GM18519 (cell line): ENCODE data around the gene FSIP1.

Experiments
- ATAC-seq: cut with Tn5 transposase; IDR thresholded peaks from one replicate; pipeline ENCODE4 v1.9.1; 2021; ENCODE audit warnings: mild to moderate bottlenecking, moderate library complexity; ENCODE audit not compliant: unreplicated experiment, low FRiP score

The FSIP1 gene

DNA sequence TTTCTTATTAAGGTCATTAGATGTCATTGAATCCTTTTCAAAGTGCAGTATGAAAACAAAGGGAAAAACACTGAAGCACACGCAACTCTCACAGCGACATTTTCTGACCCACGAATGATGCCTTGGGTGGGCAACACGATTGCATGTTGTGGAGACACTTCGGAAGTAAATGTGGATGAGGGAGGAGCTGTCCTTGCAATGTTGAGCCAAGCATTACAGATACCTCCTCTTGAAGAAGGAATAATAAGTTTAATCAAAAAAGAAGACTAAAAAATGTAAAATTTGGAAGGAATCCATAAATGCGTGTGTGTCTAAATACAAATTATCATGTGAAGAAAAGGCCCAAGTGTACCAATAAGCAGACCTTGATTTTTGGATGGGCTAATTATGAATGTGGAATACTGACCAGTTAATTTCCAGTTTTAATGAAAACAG, 184.9 kb downstream of the FSIP1 start:
- no peak for ATAC-seq

DNA sequence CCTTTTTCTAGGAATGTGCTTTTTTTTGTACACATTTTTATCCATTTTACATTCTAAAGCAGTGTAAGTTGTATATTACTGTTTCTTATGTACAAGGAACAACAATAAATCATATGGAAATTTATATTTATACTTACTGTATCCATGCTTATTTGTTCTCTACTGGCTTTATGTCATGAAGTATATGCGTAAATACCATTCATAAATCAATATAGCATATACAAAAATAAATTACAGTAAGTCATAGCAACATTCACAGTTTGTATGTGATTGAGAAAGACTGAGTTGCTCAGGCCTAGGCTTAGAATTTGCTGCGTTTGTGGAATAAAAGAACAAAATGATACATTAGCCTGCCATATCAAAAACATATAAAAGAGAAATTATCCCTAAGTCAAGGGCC, 185.3 kb downstream of the FSIP1 start:
- ATAC-seq = no peak

DNA sequence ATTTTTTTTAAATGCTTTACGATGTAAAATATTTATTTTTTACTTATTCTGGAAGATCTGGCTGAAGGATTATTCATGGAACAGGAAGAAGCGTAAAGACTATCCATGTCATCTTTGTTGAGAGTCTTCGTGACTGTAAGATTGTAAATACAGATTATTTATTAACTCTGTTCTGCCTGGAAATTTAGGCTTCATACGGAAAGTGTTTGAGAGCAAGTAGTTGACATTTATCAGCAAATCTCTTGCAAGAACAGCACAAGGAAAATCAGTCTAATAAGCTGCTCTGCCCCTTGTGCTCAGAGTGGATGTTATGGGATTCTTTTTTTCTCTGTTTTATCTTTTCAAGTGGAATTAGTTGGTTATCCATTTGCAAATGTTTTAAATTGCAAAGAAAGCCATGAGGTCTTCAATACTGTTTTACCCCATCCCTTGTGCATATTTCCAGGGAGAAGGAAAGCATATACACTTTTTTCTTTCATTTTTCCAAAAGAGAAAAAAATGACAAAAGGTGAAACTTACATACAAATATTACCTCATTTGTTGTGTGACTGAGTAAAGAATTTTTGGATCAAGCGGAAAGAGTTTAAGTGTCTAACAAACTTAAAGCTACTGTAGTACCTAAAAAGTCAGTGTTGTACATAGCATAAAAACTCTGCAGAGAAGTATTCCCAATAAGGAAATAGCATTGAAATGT, 186.1 kb downstream of the FSIP1 start:
- no peak for ATAC-seq

DNA sequence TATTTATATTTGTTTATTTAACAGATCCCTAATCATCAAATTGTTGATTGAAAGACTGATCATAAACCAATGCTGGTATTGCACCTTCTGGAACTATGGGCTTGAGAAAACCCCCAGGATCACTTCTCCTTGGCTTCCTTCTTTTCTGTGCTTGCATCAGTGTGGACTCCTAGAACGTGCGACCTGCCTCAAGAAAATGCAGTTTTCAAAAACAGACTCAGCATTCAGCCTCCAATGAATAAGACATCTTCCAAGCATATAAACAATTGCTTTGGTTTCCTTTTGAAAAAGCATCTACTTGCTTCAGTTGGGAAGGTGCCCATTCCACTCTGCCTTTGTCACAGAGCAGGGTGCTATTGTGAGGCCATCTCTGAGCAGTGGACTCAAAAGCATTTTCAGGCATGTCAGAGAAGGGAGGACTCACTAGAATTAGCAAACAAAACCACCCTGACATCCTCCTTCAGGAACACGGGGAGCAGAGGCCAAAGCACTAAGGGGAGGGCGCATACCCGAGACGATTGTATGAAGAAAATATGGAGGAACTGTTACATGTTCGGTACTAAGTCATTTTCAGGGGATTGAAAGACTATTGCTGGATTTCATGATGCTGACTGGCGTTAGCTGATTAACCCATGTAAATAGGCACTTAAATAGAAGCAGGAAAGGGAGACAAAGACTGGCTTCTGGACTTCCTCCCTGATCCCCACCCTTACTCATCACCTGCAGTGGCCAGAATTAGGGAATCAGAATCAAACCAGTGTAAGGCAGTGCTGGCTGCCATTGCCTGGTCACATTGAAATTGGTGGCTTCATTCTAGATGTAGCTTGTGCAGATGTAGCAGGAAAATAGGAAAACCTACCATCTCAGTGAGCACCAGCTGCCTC, 187.1 kb downstream of the FSIP1 start:
- ATAC-seq = no peak

DNA sequence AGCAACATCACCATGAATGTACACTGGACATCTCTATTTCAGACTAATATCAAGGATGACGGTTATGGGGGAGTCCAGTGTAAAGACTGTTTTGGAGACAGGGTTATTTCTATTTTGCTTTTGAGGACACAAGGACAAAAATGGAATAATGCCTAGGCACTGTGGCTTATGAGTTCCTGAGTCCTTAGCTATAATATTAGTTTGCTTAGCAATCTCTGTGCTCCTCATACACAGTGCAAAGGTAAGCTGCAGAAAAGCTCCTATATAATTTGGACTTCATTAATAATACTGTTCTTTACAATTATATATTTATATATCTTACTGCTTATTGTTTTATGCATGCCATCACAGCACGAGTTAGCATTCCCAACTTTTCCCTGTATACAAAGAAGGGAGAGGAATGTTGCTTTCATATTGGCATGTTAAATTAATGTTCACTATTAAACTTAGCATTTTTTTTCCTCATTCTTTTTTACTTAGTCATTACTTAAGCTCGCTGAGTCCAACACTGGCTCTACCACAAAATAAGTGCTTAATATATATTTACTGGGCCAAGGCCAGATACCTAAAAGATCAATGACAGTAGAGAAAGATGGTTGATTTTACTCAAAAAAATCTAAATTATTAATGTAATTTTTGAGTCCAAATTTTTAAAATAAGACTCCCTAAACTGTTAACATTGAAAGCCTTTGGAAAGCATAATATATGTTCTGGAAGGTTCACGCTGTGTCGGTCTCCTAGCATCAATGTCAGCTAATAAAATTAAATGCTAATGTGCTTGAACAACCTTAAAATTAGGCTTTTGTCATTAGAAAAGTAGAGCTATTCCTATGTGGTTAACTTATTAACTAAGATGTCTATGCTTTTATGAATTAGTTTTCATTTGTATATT, 187.9 kb downstream of the FSIP1 start:
- ATAC-seq = no peak

DNA sequence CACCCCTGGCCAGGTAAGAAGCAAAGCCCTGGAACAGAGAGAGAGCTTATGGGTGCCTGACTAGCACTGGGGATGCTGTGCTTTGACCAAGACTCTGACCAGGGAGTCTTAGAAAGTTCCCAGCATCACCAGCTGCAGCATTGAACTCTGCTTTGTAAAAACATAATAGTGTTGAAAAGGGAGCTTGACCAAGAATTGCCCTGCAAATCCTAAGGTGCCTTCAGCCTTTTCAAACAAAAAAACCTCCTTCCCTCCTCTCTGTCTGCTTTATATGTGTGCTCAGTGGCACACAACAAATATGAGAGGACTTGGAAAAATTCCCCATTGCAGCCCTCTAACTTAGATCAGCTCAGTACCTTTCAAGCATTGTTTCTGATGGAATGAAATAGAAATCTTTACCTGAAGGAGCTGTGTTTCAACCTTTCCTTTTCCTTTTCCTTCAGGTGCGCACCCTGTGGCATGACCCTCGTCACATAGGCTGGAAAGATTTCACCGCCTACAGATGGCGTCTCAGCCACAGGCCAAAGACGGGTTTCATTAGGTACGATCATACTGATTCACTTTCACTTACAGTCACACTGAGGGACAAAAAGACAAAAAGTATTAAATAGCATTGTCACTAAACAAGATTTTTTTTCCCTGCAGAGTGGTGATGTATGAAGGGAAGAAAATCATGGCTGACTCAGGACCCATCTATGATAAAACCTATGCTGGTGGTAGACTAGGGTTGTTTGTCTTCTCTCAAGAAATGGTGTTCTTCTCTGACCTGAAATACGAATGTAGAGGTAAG, 188.8 kb downstream of the FSIP1 start:
- ATAC-seq = no peak

DNA sequence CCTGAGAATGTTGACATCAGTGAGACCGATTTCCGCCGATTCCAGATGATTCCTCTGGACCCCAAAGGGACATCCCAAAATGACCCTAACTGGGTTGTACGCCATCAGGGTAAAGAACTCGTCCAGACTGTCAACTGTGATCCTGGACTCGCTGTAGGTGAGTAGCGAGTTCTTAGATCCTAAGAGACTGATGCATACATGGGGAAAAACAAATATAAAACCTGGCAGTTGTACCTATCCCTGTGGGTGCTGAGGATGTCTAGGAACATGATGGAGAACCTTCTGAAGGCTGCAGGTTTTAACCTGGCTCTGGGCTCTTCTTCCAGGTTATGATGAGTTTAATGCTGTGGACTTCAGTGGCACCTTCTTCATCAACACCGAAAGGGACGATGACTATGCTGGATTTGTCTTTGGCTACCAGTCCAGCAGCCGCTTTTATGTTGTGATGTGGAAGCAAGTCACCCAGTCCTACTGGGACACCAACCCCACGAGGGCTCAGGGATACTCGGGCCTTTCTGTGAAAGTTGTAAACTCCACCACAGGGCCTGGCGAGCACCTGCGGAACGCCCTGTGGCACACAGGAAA, 189.5 kb downstream of the FSIP1 start:
- ATAC-seq = no peak

DNA sequence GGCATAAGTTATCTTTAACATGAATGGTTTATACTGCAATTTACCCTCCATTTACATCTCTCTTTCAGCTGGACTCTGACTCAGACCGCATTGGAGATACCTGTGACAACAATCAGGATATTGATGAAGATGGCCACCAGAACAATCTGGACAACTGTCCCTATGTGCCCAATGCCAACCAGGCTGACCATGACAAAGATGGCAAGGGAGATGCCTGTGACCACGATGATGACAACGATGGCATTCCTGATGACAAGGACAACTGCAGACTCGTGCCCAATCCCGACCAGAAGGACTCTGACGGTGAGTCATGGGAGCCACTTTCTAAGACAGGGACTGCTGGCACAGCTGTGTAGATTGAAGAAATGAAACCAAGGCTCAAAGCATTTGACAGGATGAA, 190.1 kb downstream of the FSIP1 start:
- ATAC-seq = no peak

DNA sequence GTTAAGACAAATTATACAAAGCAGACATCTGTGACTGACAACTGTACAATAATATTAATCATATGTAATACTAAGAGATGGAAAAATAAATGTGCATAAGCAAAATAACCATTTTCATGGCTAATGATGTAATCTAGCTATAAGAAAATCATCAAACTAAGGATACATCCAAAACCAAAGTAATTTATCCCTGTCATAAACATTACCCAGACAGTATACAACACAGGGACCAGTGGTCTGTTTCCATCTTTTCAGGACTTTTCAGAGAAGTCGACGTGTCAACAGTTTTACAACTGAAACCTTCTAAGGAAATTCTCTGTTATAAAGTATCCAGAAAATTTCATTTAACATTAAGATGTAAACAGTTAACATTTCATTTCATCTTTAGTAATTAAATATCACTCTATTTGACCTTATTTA, 190.7 kb downstream of the FSIP1 start:
- ATAC-seq = no peak

DNA sequence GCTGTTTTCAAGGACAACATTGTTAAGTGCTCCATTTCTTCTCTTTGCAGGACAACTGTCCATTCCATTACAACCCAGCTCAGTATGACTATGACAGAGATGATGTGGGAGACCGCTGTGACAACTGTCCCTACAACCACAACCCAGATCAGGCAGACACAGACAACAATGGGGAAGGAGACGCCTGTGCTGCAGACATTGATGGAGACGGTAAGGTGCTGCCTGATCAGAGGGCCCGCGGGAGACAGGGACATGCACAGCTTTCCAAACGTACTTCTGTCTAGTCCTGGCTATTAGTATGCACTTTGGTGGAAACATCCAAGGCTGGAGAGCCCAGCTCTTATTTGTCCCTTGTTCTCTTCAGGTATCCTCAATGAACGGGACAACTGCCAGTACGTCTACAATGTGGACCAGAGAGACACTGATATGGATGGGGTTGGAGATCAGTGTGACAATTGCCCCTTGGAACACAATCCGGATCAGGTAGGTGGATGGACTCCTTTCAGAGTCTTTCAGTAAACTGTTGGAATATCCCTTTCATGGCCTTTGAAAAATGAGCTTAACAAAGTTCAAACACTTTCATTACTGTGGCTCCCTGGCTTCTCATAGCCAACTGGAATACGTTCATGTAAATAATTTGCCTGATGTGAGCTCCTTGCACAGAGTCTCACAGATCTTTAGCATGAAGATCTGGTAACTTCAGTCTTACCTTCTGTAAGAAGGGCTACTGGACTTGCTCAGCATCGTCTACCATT, 191.3 kb downstream of the FSIP1 start:
- no peak for ATAC-seq

DNA sequence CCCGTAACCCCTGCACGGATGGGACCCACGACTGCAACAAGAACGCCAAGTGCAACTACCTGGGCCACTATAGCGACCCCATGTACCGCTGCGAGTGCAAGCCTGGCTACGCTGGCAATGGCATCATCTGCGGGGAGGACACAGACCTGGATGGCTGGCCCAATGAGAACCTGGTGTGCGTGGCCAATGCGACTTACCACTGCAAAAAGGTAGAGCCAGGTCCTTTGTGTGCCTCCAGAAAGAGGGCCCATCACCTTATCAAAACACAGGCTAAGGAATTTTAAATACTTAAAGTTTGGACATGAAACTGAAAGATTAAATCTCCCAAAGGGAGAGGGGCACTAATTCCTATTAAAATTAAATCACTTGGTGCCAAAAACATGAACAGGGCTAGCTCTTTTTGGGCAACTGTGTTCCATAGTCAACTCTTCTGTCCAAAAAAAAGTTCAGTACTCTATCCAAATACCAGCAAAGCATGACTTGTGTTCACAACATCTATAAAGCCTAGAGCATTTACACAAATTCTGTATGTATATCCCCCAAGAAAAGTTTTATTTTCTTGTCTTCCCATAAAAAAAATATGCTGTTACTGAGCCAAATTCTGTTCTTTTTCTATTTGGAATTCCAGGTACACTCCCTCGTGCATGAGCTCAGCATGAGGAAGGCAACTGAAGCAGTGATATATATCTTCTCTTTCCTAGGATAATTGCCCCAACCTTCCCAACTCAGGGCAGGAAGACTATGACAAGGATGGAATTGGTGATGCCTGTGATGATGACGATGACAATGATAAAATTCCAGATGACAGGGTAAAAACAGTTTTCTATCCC, 192.6 kb downstream of the FSIP1 start:
- ATAC-seq = no peak

DNA sequence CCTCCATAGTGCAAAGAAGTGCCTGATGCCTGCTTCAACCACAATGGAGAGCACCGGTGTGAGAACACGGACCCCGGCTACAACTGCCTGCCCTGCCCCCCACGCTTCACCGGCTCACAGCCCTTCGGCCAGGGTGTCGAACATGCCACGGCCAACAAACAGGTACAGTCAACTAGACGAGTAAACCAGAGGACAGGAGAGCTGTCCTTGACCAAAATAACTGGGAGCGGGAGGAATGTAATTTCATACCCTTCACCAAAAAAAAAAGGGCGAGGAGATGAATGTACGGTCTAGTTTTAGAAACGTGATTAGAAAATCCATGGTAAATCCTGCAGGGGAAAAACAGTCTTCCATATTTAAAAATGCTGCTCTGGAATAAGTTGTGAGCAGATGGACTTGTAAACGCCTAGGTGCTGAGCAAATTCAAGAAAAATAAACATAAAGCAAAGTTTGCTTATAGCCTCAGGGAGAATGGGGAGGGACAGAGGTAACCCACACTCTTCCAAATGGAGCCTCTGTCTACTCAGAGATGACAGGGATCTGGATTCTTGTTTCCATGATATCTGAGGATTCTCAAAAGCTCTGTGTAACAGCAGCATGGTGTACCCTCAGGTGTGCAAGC, 193.3 kb downstream of the FSIP1 start:
- no peak for ATAC-seq

DNA sequence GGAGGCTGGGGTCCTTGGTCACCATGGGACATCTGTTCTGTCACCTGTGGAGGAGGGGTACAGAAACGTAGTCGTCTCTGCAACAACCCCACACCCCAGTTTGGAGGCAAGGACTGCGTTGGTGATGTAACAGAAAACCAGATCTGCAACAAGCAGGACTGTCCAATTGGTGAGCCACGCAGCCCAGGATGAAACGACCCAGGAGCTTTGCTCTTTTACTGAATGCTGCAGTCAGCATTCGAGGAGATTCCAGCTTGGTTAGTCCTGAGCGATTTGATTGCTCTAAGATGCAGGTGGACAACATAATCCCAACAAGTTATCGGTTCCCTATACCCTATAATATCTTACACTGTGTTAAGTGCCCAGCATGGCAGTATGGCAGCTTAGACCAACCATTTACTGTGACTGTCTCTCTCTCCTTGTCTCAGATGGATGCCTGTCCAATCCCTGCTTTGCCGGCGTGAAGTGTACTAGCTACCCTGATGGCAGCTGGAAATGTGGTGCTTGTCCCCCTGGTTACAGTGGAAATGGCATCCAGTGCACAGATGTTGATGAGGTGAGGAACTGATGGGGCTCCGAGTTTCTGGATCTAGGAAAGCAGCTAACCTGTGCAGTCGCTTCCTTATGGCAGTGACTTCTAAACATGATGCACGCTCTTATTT, 194.0 kb downstream of the FSIP1 start:
- ATAC-seq = no peak

DNA sequence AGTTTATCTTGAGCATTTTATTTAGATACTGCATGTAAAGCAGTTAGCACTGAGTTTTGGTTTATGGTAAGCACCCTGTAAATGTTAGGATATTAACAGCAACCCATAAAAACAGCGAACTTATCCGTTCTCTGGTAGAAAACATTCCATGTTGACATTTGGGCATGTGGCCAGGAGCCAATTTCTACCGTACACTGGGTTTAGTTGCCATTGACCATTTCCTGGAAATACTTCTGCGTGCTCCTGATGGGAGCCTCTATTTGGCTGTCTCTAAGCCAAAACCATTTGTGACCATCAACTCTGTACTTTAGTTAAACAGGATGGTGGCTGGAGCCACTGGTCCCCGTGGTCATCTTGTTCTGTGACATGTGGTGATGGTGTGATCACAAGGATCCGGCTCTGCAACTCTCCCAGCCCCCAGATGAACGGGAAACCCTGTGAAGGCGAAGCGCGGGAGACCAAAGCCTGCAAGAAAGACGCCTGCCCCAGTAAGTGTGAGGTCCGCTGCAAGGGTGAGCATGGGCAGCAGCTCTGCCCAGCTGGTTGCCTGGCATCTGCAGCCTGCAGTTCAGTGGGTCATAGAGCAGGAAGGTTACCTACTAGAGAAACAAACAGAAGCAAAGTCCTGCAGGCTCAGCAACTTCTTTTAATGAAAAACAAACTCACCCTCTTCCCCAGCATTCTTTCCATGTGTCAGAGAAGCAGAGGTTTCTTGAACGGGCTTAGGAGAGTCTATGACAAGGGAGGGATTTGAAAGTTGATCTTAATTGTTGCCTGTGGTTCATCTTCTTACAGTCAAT, 194.7 kb downstream of the FSIP1 start:
- ATAC-seq = no peak

DNA sequence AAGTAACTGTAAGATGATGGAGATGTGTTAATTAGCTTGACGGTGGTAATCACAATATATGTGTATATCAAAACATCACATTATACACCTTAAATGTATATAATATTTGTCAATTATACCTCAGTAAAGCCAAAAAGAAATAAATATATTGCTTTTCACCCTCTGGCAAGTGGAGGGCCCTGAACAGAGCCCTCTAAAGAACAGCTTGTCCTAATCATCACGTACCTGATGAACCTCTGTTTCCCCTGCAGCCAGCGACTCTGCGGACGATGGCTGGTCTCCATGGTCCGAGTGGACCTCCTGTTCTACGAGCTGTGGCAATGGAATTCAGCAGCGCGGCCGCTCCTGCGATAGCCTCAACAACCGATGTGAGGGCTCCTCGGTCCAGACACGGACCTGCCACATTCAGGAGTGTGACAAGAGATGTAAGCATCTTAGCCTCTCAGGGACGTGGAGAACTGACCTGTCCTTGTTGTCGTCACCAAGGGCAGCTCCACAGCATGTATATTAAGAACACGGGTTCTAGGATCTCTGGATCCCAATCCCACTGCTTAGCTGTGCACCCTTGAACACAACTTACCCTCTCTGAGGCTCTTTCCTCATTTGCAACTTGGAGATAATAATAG, 195.4 kb downstream of the FSIP1 start:
- no peak for ATAC-seq
